Measurements from ENCODE around the gene GPR119. TPM values are rescaled to one million over a fixed set of nuclear protein-coding genes. Genes with fewer than 3 reads are reported as not detected.

The GPR119 gene
- total RNA-seq, 1 experiment from 2014 or later = not detected

DNA sequence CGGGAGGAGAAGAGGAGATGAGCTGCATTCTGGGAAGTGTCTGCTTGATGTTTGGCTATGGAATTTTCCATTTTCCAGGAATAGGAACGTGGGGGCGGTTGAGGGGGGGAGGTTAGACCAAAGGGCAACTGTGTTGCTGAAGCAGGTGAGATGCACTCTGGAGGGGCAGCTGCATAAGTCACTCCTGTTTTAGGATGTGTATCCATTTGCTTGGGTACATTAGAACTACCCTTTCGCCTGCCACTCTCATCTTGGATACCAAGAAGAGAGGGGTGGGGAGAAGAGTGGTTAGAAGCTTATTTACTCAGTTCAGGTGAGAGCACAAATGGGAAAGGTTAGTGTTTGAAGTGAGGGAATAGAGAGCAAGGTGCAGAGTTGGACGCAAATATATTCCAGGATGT is 934 bp upstream of the GPR119 start (continued):
- no peak for TF ChIP-seq ZNF219 (CRISPR knock-in tag; IDR thresholded peaks at IDR 0.05; ENCODE audit: borderline replicate concordance)

DNA sequence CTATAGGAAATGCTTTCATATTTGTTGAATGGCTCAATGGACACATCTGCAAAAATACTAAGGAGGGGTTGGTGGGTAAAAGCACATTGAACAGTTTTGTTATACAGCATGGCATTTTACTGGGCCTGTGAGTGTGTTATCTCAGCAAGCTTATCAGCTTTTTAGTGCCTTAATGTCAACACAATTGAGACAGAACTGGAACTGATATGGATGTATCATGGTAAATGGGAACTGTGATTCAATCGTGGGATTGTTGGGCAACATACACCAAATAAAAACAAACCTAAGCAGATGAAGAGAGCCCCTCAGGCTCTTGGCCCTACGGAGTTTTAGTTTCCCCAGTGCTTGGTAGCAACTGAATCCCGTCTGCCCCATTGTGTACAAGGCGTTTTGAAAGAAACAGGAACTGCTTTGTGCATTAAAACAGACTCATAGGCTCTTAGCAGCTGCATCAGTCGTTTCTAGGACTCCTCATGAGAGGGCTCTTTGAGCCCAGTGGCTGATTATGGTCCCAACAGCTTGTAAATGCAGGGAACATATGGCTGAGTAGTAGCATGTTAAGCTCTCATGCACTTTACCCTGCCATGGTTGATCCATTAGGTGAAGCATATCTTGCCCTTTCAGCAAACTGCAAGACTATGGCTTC is 7.3 kb downstream of the GPR119 start:
- Mint-ChIP-seq H3K36me3 (no peaks in the 10 kb centered on the region), H3K27me3 (ENCODE audit: low read depth) (no peaks in the 10 kb centered on the region), H3K9me3 (no peaks in the 10 kb centered on the region), H3K4me1 (no peaks in the 10 kb centered on the region), H3K27ac (no peak overlapping the region), H3K4me3 (no peak overlapping the region)
- TF ChIP-seq, protein P1, sequence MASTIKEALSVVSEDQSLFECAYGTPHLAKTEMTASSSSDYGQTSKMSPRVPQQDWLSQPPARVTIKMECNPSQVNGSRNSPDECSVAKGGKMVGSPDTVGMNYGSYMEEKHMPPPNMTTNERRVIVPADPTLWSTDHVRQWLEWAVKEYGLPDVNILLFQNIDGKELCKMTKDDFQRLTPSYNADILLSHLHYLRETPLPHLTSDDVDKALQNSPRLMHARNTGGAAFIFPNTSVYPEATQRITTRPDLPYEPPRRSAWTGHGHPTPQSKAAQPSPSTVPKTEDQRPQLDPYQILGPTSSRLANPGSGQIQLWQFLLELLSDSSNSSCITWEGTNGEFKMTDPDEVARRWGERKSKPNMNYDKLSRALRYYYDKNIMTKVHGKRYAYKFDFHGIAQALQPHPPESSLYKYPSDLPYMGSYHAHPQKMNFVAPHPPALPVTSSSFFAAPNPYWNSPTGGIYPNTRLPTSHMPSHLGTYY (CRISPR knock-in tag; IDR thresholded peaks at IDR 0.05) = no peak
- TF ChIP-seq ETV6 (CRISPR knock-in tag; IDR thresholded peaks at IDR 0.05) (no peak), ATF1 (CRISPR knock-in tag; IDR thresholded peaks at IDR 0.05) (no peak), SP1 (CRISPR knock-in tag; conservative IDR thresholded peaks at IDR 0.05) (no peak), FOXP1 (CRISPR knock-in tag; IDR thresholded peaks at IDR 0.05; ENCODE audit: borderline replicate concordance) (no peak), MXD4 (CRISPR knock-in tag; IDR thresholded peaks at IDR 0.05; ENCODE audit: borderline replicate concordance) (no peak), PRRX2 (CRISPR knock-in tag; IDR thresholded peaks at IDR 0.05) (no peak), GTF2I (CRISPR knock-in tag; conservative IDR thresholded peaks at IDR 0.05) (no peak), FOXJ3 (CRISPR knock-in tag; IDR thresholded peaks at IDR 0.05; ENCODE audit: borderline replicate concordance) (no peak), TP53 (CRISPR knock-in tag; IDR thresholded peaks at IDR 0.05) (no peak), KAT7 (CRISPR knock-in tag; IDR thresholded peaks at IDR 0.05; ENCODE audit: borderline replicate concordance) (no peak), ZNF396 (CRISPR knock-in tag; IDR thresholded peaks at IDR 0.05; ENCODE audit: borderline replicate concordance) (no peak)
- TF ChIP-seq, protein P2, sequence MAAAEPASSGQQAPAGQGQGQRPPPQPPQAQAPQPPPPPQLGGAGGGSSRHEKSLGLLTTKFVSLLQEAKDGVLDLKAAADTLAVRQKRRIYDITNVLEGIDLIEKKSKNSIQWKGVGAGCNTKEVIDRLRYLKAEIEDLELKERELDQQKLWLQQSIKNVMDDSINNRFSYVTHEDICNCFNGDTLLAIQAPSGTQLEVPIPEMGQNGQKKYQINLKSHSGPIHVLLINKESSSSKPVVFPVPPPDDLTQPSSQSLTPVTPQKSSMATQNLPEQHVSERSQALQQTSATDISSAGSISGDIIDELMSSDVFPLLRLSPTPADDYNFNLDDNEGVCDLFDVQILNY (CRISPR knock-in tag; IDR thresholded peaks at IDR 0.05) = no peak
- TF ChIP-seq, protein P3, sequence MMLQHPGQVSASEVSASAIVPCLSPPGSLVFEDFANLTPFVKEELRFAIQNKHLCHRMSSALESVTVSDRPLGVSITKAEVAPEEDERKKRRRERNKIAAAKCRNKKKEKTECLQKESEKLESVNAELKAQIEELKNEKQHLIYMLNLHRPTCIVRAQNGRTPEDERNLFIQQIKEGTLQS (CRISPR knock-in tag; conservative IDR thresholded peaks at IDR 0.05) = no peak
- TF ChIP-seq, protein P4, sequence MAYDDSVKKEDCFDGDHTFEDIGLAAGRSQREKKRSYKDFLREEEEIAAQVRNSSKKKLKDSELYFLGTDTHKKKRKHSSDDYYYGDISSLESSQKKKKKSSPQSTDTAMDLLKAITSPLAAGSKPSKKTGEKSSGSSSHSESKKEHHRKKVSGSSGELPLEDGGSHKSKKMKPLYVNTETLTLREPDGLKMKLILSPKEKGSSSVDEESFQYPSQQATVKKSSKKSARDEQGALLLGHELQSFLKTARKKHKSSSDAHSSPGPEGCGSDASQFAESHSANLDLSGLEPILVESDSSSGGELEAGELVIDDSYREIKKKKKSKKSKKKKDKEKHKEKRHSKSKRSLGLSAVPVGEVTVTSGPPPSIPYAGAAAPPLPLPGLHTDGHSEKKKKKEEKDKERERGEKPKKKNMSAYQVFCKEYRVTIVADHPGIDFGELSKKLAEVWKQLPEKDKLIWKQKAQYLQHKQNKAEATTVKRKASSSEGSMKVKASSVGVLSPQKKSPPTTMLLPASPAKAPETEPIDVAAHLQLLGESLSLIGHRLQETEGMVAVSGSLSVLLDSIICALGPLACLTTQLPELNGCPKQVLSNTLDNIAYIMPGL (CRISPR knock-in tag; IDR thresholded peaks at IDR 0.05) = no peak
- TF ChIP-seq, protein P5, sequence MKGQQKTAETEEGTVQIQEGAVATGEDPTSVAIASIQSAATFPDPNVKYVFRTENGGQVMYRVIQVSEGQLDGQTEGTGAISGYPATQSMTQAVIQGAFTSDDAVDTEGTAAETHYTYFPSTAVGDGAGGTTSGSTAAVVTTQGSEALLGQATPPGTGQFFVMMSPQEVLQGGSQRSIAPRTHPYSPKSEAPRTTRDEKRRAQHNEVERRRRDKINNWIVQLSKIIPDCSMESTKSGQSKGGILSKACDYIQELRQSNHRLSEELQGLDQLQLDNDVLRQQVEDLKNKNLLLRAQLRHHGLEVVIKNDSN (CRISPR knock-in tag; IDR thresholded peaks at IDR 0.05) = no peak
- TF ChIP-seq, protein P6, sequence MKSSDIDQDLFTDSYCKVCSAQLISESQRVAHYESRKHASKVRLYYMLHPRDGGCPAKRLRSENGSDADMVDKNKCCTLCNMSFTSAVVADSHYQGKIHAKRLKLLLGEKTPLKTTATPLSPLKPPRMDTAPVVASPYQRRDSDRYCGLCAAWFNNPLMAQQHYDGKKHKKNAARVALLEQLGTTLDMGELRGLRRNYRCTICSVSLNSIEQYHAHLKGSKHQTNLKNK (CRISPR knock-in tag; IDR thresholded peaks at IDR 0.05) = no peak
- TF ChIP-seq, protein P7, sequence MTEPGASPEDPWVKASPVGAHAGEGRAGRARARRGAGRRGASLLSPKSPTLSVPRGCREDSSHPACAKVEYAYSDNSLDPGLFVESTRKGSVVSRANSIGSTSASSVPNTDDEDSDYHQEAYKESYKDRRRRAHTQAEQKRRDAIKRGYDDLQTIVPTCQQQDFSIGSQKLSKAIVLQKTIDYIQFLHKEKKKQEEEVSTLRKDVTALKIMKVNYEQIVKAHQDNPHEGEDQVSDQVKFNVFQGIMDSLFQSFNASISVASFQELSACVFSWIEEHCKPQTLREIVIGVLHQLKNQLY (CRISPR knock-in tag; IDR thresholded peaks at IDR 0.05) = no peak
- TF ChIP-seq, protein P8, sequence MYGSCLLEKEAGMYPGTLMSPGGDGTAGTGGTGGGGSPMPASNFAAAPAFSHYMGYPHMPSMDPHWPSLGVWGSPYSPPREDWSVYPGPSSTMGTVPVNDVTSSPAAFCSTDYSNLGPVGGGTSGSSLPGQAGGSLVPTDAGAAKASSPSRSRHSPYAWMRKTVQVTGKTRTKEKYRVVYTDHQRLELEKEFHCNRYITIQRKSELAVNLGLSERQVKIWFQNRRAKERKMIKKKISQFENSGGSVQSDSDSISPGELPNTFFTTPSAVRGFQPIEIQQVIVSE (CRISPR knock-in tag; IDR thresholded peaks at IDR 0.05; ENCODE audit: borderline replicate concordance) = no peak
- ChIA-PET CTCF (no interaction called here), POLR2A (no interaction called here)
- DNase-seq (ENCODE audit: low spot score) (no peak), ATAC-seq (no peak)
